Neural crest cell (in vitro differentiated cells): ENCODE results near the gene HSD17B12. TPM values are rescaled to one million over a fixed set of nuclear protein-coding genes. Genes with fewer than 3 reads are reported as not detected.

Experiments
- DNase-seq: peaks from one replicate; pipeline ENCODE4 v3.0.0; 2021; ENCODE audit warnings: low read depth, mixed read lengths, low spot score
- H3K27ac Mint-ChIP-seq: one replicate; pipeline ENCODE4 v1.8.0; 2021; ENCODE audit warnings: mild to moderate bottlenecking, mixed read lengths; ENCODE audit not compliant: unreplicated experiment
- H3K27me3 Mint-ChIP-seq: 2 replicates; pipeline ENCODE4 v1.8.0; 2021; ENCODE audit warnings: low read depth, mild to moderate bottlenecking, mixed read lengths
- H3K36me3 Mint-ChIP-seq: 2 replicates; pipeline ENCODE4 v1.8.0; 2021; ENCODE audit warnings: low read depth, mild to moderate bottlenecking, mixed read lengths
- H3K4me1 Mint-ChIP-seq: 2 replicates; pipeline ENCODE4 v1.8.0; 2021; ENCODE audit warnings: mixed read lengths
- H3K4me3 Mint-ChIP-seq: one replicate; pipeline ENCODE4 v1.8.0; 2021; ENCODE audit warnings: mild to moderate bottlenecking, mixed read lengths
- H3K9me3 Mint-ChIP-seq: 2 replicates; pipeline ENCODE4 v1.8.0; 2021; ENCODE audit warnings: mixed read lengths
- total RNA-seq: library from RNA; stranded (reverse); gene quantifications from 2 replicates; pipeline ENCODE4 v1.2.1, GENCODE V29; 2021
- TF ChIP-seq, protein P1 (sequence below): fragments of 200-600 bp; sonication (generic); conservative IDR thresholded peaks from 2 replicates; pipeline ENCODE4 v1.5.0; 2021; ENCODE audit warnings: antibody characterized with exemption, mild to moderate bottlenecking

The HSD17B12 gene
- total RNA-seq, 1 donor from 2014 or later, result 116 TPM

GRCh38 chr11:43866969-43867368 lies 186.4 kb downstream of the HSD17B12 start:
- Mint-ChIP-seq H3K4me3 (no peak overlapping the region), H3K4me1 (no peaks in the 10 kb centered on the region), H3K36me3 (peaks cover 5% of the 10 kb centered on the region), H3K27me3 (peaks cover 37% of the 10 kb centered on the region), H3K9me3 (no peaks in the 10 kb centered on the region), H3K27ac (no peak overlapping the region)
- TF ChIP-seq, protein P1, sequence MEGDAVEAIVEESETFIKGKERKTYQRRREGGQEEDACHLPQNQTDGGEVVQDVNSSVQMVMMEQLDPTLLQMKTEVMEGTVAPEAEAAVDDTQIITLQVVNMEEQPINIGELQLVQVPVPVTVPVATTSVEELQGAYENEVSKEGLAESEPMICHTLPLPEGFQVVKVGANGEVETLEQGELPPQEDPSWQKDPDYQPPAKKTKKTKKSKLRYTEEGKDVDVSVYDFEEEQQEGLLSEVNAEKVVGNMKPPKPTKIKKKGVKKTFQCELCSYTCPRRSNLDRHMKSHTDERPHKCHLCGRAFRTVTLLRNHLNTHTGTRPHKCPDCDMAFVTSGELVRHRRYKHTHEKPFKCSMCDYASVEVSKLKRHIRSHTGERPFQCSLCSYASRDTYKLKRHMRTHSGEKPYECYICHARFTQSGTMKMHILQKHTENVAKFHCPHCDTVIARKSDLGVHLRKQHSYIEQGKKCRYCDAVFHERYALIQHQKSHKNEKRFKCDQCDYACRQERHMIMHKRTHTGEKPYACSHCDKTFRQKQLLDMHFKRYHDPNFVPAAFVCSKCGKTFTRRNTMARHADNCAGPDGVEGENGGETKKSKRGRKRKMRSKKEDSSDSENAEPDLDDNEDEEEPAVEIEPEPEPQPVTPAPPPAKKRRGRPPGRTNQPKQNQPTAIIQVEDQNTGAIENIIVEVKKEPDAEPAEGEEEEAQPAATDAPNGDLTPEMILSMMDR, result no peak
- no peak for DNase-seq

- Mint-ChIP-seq H3K9me3 (no peaks in the 10 kb centered on the region), H3K27ac (no peak overlapping the region), H3K36me3 (peaks cover 2% of the 10 kb centered on the region), H3K27me3 (peaks cover 58% of the 10 kb centered on the region), H3K4me1 (no peaks in the 10 kb centered on the region), H3K4me3 (no peak overlapping the region)
- TF ChIP-seq, protein P1, result no peak
- no peak for DNase-seq
Measured at GRCh38 chr11:43868852-43869567, 188.5 kb downstream of the HSD17B12 start.

DNA sequence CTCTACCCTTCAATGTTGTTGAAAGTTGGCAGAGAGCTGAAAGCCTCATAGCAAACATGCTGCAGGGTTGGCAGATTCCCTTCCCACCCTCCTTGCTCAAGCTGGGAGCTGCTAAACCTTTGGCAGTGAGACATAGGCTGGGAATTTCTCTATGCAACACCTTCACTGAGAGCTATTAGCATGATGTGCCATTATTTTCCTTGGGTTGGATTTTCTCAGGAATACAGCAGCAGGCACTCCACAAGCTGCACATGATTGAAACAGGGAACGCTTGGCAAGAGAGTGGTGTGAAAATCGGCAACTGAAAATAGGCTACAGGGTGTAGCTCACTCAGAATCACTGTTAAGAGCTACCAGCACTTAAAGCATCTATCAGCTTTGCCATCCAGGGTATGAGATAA lies 190.5 kb downstream of the HSD17B12 start:
- Mint-ChIP-seq H3K4me3 (no peak overlapping the region), H3K4me1 (no peaks in the 10 kb centered on the region), H3K27me3 (peaks cover 76% of the 10 kb centered on the region), H3K36me3 (peaks cover 2% of the 10 kb centered on the region), H3K27ac (no peak overlapping the region), H3K9me3 (no peaks in the 10 kb centered on the region)
- no peak for DNase-seq
- TF ChIP-seq, protein P1, result no peak

DNA sequence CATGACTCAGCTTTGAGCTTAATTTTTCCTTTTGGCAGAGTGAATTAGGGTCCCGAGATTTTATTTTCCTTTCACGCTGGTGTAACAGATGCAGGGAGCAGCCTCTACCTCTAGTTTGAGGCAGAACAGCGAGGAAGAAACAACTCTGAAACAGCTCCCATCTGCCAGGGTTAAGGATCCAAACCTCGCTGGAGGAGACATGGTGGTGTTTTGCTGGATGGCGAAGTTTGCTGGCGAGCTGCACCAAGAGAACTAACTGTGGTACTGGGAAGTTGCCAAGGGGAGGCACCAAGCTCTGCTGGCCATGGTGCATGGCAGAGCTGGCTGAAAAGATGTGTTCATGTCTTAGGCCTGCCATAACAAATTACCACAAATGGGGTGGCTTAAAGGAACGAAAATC lies 192.5 kb downstream of the HSD17B12 start:
- Mint-ChIP-seq H3K4me3 (no peak overlapping the region), H3K27me3 (peaks cover 88% of the 10 kb centered on the region), H3K27ac (no peak overlapping the region), H3K36me3 (no peaks in the 10 kb centered on the region), H3K4me1 (no peaks in the 10 kb centered on the region), H3K9me3 (no peaks in the 10 kb centered on the region)
- TF ChIP-seq, protein P1, result no peak
- DNase-seq, result no peak

DNA sequence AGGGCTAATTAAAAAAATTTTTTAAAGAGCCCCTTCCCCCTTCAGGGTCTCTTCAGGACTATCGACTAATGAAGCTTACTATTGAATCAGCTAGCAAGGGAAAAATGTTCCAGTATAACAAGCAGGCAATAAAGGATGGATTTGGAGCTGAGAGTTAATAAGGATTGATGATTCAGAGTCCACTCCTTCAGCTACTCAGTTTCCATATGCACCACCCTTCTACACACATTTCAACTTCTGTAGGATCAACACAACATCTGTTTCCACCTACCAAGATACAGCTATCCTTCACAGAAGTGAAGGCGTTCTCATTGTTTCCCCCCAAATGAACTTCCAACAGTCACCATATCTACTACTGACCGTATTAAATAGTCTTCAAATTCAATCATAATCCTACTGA lies 193.5 kb downstream of the HSD17B12 start:
- TF ChIP-seq, protein P1, result no peak
- DNase-seq, result no peak
- Mint-ChIP-seq H3K27ac (no peak overlapping the region), H3K9me3 (no peaks in the 10 kb centered on the region), H3K27me3 (peaks cover 92% of the 10 kb centered on the region), H3K4me1 (no peaks in the 10 kb centered on the region), H3K4me3 (no peak overlapping the region), H3K36me3 (no peaks in the 10 kb centered on the region)
